ENCODE data around the gene CD53. TPM values are rescaled to one million over a fixed set of nuclear protein-coding genes. Genes with fewer than 3 reads are reported as not detected.

Gene CD53, protein sequence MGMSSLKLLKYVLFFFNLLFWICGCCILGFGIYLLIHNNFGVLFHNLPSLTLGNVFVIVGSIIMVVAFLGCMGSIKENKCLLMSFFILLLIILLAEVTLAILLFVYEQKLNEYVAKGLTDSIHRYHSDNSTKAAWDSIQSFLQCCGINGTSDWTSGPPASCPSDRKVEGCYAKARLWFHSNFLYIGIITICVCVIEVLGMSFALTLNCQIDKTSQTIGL
- total RNA-seq (2014; rRNA removed; shearing (Covaris generic)) (119 and 134 TPM in 2 replicates), total RNA-seq (2022) (180 and 186 TPM in 2 replicates), Bru-seq, nascent RNA (percentile 98 among the genes with signal in this experiment), BruChase-seq, experiment 1, labeled RNA remaining after a 6-hour chase (percentile 96 among the genes with signal in this experiment), BruChase-seq, experiment 2, labeled RNA remaining after a 2-hour chase (percentile 96 among the genes with signal in this experiment)
- long read RNA-seq, transcript CD53-206 (9 exons, 1,569 nt), result major isoform, 75 of 193 reads
- long read RNA-seq, transcript CD53-201 (8 exons, 1,505 nt), result minor isoform, 74 of 193 reads
- long read RNA-seq, partial matches to known transcripts, result 16 of 193 reads
- long read RNA-seq, other reads (novel, unspliced or antisense), result 26 of 193 reads

DNA sequence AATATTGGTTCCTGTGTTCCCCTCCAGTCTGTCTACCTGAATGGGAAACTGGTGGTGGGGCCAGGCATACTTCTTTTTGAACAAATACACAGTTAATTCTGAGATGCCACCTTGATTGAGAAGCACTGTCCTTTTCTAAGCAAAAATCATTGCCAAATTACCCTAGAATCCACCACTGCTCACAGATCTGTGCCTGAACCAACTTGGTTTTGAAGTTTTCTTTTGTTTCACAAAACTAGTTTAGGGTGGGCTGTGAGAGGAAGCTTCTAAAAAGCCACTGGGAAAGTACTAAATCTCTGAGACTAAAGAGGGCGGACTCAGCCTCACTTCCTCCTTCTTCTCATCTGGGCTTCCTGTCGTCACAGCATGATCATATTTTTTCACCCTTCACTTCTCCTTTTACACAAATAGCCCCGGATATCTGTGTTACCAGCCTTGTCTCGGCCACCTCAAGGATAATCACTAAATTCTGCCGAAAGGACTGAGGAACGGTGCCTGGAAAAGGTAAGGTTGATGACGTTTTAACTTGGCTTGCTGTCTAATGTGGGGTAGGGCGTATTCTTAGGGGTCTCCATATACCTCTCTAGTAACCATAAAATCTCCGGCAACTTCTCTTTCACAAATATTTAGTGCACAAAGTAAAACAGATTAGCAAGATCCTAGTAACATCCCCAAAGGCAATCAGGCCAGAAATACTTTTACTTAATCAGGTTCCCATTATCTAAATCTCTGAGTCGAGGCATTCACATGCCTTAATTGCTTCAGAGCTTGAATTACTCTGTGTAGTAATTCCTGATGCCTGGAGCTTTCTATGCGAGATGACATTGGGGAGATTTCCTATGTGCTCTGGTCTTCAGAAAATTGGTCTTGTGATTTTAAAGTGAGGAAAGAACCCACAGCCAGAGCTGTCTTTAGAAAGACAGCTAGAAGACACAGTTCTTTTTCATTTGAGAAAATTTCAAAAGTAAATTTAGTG lies at the start of gene CD53:
Gene CD53 (plus strand): TSS at position 404 of the 976 bp plus-strand sequence. CDS start 18,261 bp downstream, outside the sequence.
- Histone ChIP-seq H3K4me2 (ENCODE audit: low read length) (peak within 1 kb of the TSS; percentile 95), H2AFZ (ENCODE audit: low read length) (no peak within 1 kb of the TSS; the same call in 1 of the 2 replicates), H4K20me1 (ENCODE audit: insufficient read depth, low read length) (no peaks in the 10 kb centered on the region), H3K27ac (ENCODE audit: low read depth, low read length, poor library complexity, severe bottlenecking) (peak within 1 kb of the TSS; percentile 98), H3K4me3 (ENCODE audit: low read depth, low read length, poor library complexity, severe bottlenecking) (peak within 1 kb of the TSS; percentile 82), H3K9me2 (ENCODE audit: insufficient read depth, low read length) (no peaks in the 10 kb centered on the region), H3K4me1 (ENCODE audit: insufficient read depth, low read length, poor library complexity, severe bottlenecking) (peaks cover 60% of the 10 kb centered on the region), H3K9me3 (ENCODE audit: low read length) (peaks cover 13% of the 10 kb centered on the region; the same call in 1 of the 2 replicates), H3K79me2 (ENCODE audit: insufficient read depth, low read depth, low read length) (peaks cover 50% of the 10 kb centered on the region), H3K36me3 (ENCODE audit: insufficient read depth, low read length) (peaks cover 5% of the 10 kb centered on the region)
- ChIA-PET CTCF (ENCODE audit: unreplicated experiment) (interaction anchor here (0.6 to 1.4 kb wide), 3 partner anchors 73 to 237 kb away, joined by 3 read pairs; no protein-coding TSS in a partner anchor), POLR2A (interaction anchor here (0.6 to 1.7 kb wide), 14 partner anchors 11 to 458 kb away, joined by 3 to 8 read pairs (median 3); partner anchors contain the start of genes CEPT1 and DRAM2)
- TF ChIP-seq, protein P1, sequence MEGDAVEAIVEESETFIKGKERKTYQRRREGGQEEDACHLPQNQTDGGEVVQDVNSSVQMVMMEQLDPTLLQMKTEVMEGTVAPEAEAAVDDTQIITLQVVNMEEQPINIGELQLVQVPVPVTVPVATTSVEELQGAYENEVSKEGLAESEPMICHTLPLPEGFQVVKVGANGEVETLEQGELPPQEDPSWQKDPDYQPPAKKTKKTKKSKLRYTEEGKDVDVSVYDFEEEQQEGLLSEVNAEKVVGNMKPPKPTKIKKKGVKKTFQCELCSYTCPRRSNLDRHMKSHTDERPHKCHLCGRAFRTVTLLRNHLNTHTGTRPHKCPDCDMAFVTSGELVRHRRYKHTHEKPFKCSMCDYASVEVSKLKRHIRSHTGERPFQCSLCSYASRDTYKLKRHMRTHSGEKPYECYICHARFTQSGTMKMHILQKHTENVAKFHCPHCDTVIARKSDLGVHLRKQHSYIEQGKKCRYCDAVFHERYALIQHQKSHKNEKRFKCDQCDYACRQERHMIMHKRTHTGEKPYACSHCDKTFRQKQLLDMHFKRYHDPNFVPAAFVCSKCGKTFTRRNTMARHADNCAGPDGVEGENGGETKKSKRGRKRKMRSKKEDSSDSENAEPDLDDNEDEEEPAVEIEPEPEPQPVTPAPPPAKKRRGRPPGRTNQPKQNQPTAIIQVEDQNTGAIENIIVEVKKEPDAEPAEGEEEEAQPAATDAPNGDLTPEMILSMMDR (conservative IDR thresholded peaks at IDR 0.05; ENCODE audit: low read length), result no peak
- TF ChIP-seq EZH2phosphoT487 (IDR thresholded peaks at IDR 0.05; ENCODE audit: borderline replicate concordance, low read depth, low read length), result no peak
- peak; percentile 91 for DNase-seq (ENCODE audit: low spot score)
- intact Hi-C loops (cut with micrococcal nuclease; ENCODE audit: unreplicated experiment), result loop anchor here (1.0 to 10.0 kb wide), 7 partner anchors 86 to 752 kb away; partner anchors contain the start of gene RBM15
- TSS peak; percentile 82 for BruUV-seq (replicated peaks)

DNA sequence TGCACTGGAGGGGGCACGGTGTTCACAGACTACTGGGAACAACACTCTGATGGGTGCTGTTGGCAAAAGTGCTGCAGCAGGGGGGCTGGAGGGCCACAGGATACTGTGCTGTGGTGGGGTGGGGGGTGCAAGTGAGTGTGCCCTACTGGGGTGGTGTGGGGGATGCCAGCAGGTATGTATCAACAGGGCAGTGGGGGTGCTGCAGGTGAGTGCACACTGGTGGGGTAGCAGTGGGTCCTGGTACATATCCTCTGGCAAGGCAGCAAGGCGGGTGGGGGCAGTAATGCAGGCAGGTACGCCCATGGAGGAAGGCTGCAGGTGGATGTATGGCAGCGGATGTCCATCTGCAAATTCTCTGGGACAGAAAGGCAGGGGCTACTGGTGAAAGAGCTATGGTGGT lies 48.8 kb upstream of the CD53 start:
- Histone ChIP-seq H3K4me1 (ENCODE audit: insufficient read depth, low read length, poor library complexity, severe bottlenecking) (peaks cover 4% of the 10 kb centered on the region), H3K4me2 (ENCODE audit: low read length) (no peak overlapping the region), H2AFZ (ENCODE audit: low read length) (no peak overlapping the region), H3K9me2 (ENCODE audit: insufficient read depth, low read length) (no peaks in the 10 kb centered on the region), H3K36me3 (ENCODE audit: insufficient read depth, low read length) (no peaks in the 10 kb centered on the region), H3K4me3 (ENCODE audit: low read depth, low read length, poor library complexity, severe bottlenecking) (no peak overlapping the region), H3K79me2 (ENCODE audit: insufficient read depth, low read depth, low read length) (no peaks in the 10 kb centered on the region), H3K27ac (ENCODE audit: low read depth, low read length, poor library complexity, severe bottlenecking) (no peak overlapping the region), H4K20me1 (ENCODE audit: insufficient read depth, low read length) (no peaks in the 10 kb centered on the region), H3K9me3 (ENCODE audit: low read length) (no peaks in the 10 kb centered on the region)
- no peak for DNase-seq (ENCODE audit: low spot score)
- CTCF ChIA-PET (ENCODE audit: unreplicated experiment), result no interaction called here
- no TSS peak for BruUV-seq (replicated peaks)
- TF ChIP-seq, protein P1 (conservative IDR thresholded peaks at IDR 0.05; ENCODE audit: low read length), result no peak
- TF ChIP-seq EZH2phosphoT487 (IDR thresholded peaks at IDR 0.05; ENCODE audit: borderline replicate concordance, low read depth, low read length), result no peak
- intact Hi-C loops (cut with micrococcal nuclease; ENCODE audit: unreplicated experiment), result no loop called here
- POLR2A ChIA-PET, result no interaction called here
